Dermis blood vessel endothelial cell (primary cell): ENCODE data around the gene FLACC1. TPM values are rescaled to one million over a fixed set of nuclear protein-coding genes. Genes with fewer than 3 reads are reported as not detected.
A peak's percentile ranks its signal among the peaks of the same experiment; 100 is the strongest.
"Not testable (repeated sequence)": the region's sequence is repeated elsewhere in the genome, so short reads cannot be mapped to it uniquely, and the experiment has no call there.

Source experiments
- DNase-seq: peaks from one replicate; pipeline ENCODE4 v3.0.0; 2010
- total RNA-seq: library from RNA; depleted of rRNA; stranded (reverse); fragments of >200 nt; gene quantifications from 2 replicates; pipeline ENCODE4 v1.2.3, GENCODE V29; 2014

The FLACC1 gene
- total RNA-seq, 1 donor from 2014 or later = 2.0 TPM

DNA sequence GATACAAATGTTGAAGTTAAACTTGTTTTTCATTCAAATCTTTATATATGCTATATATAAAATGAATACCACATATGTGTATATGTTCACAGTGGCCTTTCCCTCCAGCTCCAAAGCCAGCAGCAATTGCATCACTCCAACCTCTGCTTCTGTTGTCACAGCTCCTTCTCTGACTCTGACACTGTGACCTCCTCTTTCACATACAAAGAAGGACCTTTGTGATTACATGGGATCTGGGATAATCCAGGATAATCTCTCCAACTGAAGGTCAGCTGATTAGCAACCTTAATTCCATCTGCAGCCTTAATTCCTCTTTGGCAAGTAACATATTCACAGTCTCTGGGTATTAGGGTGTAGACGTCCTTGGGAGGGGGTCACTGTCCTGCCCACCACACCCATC, 8.4 kb downstream of the FLACC1 start:
- no peak for DNase-seq

DNA sequence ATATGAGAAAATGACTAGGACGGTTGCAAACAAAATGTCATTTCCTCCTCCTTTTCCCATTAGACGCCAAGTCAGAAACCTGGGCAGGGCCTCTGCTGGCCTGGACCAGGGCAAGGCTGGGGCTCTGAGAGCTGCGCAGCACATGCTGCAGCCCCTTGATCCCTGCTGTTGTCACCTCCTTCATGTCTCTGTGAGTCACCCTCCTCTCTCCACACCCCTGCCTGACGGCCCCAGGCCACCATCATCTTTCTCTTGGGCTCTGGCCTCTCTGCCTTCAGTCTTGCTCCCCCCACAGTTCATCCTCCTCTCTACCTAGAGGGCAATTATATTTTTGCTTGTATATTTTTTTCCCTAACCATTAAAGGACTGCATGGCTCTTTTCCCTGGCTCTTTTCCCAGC, 10.0 kb downstream of the FLACC1 start:
- no peak for DNase-seq

DNA sequence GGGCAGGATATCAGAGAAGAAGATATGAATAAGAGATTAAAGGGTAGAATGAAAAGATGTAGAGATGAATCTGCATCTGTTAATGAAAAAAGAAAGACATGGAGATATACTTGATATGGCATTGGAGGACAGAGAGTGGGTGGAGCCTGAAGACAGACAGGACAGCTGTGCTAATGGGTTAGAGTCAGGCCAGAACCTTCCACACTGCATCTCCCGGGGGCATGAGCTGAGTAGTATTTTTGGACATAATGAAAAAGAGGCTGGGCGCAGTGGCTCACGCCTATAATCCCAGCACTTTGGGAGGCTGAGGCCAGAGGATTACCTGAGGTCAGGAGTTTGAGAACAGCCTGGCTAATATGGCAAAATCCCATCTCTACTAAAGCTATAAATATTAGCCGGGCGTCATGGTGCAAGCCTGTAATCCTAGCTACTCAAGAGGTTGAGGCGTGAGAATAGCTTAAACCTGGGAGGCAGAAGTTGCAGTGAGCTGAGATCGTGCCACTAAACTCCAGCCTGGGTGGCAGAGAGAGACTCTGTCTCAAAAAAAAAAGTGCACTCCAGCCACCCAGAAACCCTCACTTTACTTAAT, 11.4 kb downstream of the FLACC1 start:
- DNase-seq = no peak

DNA sequence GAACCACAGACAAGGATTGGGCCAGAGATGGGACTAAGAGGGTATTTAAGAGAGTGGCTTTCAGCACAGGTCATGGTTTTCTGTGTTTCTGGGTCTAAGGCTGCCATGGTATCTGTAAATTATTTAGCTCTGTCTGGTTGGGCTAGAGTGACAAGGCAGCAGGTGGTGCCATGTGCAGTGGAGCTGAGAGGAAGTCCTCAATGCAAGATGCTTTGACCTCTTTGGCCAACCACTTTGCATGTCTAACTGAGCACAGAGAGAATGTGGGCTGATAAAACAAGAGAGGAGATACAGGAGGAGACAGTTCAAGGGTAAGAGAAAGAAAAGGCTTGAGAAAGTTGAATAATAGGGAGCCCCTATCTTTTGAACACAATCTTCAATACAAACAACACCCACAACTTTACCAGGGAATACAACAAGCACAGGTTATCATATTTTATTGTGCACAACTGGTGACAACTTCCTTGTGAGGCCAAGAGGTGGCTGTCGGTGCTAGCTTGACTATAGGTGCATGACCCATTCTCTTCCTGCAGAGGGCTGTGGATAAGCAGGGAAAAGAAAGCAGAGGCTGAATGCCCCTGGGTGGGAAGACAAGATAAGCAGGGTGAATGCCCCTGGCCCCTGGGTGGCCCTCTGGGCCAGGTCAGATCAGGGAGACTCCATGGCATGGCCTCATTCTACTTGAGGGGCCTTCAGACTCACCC, 12.3 kb downstream of the FLACC1 start:
- no peak for DNase-seq

DNA sequence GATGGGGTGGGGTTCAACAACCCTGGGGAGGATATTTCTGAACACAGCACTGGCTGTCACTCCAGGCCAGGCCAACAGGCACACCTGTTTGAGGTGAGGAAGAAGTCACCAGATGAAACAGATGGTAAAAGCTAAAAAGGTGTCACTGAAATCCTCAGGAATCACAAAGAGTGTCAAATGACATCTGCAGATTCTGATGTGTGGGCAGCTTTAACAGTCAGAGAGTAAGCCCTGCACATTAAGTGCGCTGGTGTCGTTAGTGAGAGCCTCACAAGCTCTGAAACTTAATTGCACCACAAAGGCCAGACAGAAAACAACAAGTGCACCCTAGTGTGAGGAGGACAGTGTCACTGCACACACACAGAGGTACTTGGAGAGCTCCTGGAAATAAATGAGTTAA, 13.6 kb downstream of the FLACC1 start:
- DNase-seq = no peak

DNA sequence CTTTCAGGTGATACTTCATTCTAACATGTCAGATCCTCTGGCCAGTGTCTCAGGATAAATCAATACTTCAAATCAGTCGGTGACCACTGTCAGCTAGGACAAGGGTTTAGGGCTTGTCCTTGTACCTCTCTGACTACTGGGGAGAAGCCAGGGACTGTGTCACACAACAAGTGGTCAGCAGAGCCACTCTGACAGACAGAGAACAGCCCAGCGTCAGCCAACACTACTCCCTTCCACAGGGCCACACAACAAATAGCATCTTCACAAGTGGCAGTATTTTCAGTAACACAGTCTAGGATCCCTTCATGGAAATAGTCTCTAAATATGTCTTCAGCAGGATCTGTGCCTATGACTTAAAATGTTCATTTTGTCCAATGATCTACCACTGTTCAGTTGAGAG, 14.2 kb downstream of the FLACC1 start:
- no peak for DNase-seq

DNA sequence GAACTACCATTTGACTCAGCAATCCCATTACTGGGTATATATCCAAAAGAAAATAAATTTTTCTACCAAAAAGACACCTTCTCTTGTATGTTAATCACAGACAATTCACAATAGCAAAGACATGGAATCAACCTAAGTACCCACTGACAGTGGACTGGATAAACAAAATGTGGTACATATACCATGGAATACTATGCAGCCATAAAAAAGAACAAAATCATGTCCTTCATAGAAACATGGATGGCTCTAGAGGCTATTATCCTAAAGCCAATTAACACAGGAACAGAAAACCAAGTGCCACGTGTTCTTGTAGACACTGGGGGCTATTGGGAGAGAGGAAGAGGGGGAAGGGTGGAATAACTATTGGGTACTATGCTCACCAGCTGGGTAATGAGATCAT, 27.7 kb downstream of the FLACC1 start:
- no peak for DNase-seq

DNA sequence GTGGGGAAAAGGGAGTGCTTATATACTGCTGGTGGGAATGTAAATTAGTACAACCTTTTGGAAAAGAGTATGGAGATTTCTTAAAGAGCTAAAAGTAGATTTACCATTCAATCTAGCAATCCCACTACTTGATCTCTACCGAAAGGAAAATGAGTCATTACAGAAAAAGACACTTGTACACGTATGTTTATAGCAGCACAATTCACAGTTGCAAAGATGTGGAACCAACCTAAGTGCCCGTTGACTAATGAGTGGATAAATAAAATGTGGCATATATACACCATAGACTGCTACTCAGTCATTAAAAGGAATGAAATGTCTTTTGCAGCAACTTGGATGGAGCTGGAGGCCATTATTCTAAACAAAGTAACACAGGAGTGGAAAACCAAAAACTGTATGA, 29.5 kb downstream of the FLACC1 start:
- no peak for DNase-seq

DNA sequence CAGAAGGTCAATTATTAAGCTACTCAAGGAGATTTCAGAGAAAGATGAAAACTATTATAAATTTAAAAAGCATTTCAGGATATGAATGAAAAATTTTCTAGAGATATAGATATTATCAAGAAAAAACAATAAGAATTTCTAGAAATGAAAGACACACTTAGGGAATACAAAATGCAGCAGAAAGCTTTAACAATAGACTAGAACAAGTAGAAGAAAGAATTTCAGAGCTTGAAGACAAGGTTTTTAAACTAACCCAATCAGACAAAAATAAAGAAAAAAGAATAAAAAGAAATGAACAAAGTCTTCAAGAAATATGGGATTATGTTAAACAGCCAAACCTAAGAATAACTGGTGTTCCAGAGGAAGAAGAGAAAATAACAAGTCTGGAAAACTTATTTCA, 34.4 kb downstream of the FLACC1 start:
- no peak for DNase-seq

DNA sequence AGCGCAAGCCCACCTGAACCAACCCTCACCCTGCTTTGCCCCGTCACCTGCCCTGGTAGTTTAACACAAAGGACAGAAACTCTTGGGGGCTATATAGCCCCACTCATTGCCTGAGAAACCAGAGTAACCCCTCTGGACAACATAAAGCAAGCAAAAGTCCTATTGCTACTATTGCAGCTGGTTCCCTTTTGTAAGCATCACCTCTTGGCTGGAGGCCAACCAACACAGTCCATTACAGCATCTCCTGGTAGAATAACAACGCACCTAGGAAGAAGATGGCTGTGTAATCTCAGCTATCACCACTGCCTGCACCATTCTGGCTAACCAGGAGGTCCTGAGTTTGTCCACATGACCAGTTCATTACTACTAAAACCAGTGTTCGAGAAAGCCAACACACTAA, 36.4 kb downstream of the FLACC1 start:
- peak; percentile 63 for DNase-seq

DNA sequence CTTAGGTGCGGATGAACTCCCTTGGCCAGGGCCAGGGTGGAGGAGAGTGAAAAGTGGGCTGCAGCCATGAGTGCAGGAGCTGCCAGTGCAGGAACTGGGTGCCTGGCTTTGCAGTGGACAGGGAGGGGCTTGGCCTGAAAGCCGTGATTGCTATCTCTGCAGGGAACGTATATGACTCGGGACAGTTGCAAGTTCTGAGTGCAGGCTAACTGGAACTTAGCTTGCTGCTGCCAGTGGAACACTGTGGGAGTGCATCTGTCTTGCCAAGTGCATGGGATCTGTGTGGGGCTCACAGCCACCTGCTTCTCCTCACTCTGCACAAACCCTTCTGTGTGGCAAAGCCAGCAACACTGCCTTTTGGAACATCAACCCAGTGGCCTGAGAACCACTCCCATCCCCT, 36.9 kb downstream of the FLACC1 start:
- no peak for DNase-seq

DNA sequence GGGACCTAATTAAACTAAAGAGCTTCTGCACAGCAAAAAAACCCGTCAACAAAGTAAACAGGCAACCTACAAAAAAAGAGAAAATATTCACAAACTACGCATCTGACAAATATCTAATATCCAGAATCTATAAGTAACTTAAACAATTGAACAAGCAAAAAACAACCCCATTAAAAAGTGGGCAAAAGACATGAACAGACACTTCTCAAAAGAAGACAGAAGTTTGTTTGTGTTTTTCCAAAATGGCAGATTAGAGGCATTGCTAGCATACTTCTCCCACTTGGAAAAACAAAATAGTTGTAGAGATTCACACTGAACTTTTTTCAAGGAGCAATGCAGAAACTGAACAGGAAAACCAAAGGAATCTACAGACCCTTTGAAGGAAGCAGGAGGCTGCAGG, 37.6 kb downstream of the FLACC1 start:
- no peak for DNase-seq

DNA sequence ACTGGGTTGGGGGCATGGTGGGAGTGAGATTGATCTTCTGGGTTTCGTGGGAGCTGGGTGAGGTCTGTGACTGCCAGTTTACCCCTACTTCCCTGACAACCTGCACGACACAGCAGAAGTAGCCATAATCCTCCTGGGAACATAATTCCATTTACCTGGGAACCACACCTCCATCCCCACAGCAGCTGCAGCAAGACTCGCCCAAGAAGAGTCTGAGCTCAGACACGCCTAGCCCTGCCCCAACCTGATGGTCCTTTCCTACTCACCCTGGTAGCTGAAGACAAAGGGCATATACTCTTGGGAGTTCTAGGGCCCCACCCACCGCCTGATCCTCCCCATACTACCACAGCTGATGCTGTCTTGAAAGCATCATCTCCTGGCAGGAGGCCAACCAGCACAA, 43.8 kb downstream of the FLACC1 start:
- DNase-seq = no peak

DNA sequence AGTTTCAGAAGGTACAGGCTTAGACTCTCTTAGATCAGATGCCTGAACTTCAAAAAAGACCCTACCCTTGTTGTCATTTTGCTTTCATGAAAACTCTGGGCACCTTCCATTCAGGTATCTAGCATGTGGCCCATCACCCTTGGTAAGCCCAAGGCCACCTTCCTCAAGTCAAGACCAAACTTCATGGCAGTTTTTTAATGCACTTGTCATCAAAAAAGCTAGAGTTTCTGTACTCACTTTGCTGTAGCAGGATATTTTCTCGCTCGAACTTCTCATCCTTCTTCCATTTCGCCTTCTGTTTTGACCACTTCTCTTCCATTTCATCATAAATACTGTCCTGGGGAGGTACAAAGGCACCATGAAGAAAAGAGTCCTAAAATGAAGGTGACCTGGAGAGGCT, 48.2 kb downstream of the FLACC1 start:
- DNase-seq = no peak

DNA sequence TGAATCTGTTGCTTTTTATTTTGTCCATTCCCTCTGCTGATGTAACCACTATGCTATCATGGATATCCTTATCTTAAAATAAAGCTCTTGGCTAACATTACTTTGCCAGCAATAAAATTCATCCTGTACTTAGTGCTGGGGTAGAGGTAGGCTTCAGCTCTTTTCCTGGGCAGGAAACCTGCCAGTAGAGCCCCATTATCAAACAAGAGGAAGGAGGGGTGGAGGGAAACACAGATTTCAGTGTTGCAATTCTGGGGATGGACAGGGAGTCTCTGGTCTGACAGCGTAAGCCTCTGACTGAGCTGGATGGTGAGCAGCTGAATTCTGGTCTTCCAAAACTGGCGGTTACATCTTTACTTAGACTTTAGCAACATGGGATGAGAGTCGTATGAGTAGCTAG, 49.3 kb downstream of the FLACC1 start:
- no peak for DNase-seq

DNA sequence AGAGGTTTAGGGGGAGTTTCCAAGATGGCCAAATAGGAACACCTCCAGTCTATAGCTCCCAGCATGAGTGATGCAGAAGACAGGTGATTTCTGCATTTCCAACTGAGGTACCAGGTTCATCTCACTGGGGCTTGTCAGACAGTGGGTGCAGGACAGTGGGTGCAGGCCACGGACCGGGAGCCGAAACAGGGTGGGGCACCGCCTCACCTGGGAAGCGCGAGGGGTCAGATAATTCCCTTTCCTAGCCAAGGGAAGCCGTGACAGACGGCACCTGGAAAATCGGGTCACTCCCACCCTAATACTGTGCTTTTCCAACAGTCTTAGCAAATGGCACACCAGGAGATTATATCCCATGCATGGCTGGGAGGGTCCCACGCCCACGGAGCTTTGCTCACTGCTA, 57.2 kb downstream of the FLACC1 start:
- DNase-seq = not testable (repeated sequence)

DNA sequence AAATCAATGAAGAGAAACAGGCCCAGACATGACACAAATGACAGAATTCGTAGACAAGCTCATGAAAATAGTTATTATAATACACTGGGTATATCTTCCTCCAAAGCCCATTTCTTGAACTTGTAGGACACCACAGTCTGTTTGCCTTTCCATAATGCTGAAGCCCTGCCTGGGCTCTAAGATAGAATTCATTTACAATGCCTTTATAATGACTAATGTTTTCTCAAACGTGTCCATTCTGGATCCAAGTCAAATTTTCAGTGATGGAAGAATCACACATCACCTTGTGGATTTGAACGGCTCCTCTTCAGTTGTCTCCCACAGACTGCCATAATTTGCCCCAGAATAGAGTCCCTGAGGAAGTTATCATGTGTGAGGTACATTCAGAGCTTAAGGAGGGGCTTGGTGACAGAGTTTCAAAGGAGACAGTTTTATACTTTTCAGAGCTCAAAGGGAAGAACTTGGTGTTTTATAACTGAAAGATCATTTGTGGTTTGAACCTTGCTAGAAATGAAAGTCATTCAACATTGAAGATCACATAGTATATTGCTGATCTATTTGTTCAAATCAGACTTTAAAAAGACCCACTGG, 58.6 kb downstream of the FLACC1 start:
- no peak for DNase-seq

DNA sequence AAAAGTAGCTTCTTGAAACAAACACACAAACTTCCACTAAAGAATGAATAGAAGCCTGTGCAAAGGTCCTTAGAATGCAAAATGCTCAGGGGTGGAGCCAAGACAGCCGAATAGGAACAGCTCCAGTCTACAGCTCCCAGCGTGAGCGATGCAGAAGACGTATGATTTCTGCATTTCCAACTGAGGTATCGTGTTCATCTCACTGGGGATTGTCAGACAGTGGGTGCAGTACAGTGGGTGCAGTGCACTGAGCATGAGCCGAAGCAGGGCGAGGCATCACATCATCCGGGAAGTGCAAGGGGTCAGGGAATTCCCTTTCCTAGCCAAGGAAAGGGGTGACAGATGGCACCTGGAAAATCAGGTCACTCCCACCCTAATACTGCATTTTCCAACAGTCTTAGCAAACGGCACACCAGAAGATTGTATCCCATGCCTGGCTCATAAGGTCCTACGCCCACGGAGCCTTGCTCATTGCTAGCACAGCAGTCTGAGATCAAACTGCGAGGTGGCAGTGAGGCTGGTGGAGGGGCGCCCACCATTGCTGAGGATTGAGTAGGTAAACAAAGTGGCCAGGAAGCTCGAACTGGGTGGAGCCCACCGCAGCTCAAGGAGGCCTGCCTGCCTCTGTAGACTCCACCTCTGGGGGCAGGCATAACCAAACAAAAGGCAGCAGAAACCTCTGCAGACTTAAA, 66.5 kb downstream of the FLACC1 start:
- DNase-seq = not testable (repeated sequence)

DNA sequence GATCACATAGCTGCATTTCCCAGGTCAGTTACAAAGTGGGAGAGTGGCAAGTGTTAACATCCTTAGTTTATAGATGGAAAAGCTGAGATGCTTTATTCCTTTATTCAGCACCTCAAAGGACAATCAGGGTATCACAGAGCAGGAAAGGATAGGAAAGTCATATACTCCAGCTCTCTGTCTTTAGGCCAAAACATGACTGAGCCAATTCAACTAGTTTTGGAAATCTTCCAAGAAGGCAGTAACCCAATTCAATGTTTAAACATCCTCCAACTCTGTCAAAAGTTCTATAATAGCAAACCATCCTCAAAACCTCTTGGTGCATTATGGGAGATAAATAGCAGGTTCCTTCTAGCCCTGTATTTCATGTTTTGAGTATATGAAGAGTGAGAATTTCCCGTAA, 71.6 kb downstream of the FLACC1 start:
- no peak for DNase-seq

DNA sequence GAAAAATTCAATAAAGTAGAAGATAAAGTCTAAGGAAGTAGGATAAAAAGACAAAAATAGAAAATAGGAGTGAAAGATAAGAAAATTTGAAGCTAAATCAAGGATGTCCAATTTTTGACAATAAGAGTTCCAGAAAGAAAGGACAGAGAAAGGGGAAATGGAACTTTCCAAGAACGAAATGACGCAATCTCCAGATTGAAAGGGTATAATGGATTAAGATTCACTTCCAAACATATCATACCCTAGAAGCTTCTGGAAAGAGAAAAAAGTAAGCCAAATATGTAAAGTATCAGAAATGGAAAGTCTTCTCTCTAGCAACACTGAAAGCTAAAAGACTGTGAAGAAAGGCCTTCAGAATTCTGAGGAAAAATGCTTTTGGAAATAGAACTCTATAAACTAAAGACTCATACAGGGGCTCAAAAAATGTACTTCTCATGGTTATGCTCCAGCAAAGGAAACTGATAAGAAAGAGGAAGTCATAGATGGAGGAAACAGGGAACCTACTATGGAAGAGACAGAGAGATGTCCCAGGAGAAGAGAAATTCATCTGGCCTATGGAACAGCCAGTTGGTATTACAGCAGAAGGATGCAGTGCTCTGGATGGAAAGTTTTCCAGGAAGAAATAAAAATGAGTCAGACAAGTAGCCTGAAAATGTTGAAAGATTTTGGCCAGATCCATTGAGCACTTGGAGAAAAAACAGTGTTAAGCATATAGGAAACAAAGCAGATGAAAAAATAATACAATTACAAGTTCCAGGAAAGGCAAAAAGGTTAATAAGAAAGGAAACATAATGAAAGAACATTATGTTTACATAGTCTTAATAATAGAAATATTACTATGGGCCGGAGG, 76.7 kb downstream of the FLACC1 start:
- DNase-seq = peak; percentile 55

DNA sequence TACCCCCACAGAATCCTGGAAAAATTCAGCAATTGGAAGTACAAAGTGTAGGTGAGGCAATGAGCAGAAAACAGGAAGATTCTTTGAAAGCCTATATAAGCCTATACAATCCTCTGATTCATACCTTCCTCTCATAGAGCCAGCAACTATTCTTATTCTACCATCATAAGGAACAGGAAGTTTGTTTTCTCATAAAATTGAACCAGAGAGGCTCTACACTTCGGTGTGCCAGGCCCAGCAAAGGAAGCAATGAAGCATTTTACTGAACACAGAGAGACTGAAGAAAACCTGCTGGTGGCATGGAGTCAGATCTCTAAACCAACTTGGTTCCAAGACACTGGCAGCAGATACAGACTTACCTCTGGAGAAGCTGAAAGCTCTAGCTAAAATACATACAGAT, 78.1 kb downstream of the FLACC1 start:
- no peak for DNase-seq

DNA sequence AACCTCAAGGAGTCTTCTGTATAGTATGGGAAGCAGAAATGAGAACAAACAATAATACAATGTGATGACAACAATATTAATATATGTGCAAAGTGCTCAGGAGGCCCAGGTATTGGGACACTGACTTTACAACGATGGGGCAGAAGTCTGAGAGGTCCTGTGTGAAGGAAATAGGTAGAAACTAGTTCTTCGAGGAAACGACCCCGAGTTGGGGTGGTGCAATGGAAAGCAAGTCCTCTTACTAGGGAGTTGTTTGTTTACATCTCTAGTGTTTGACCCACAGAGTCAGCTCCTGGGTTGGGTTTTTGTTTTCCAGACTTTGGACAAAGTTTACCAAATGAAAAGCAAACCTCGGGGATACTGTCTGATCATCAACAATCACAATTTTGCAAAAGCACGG, 80.6 kb downstream of the FLACC1 start:
- DNase-seq = no peak

DNA sequence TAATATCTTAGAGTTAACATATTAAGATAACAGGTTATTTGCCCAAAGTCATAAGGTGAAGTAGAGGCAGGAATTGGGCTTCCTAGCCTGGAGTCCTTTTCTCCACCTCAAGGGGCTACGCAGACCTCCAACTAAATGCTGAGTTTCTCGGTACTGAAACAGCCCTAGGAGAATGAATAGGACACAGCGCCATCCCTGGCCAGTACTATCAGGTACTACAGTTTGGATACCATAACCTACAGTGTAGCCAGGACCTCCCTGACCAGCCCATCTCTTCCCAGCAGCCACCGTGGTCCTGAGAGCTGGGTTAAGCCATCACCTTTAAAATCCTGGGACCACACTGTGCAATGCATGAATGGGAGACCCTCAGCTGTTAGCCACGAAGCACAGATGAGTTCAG, 81.2 kb downstream of the FLACC1 start:
- no peak for DNase-seq
